Activated CD8-positive, alpha-beta memory T cell treated with anti-CD3 and anti-CD28 coated beads for 24 hours (primary cell): ENCODE data around the gene KCNN2.
"Not testable (repeated sequence)": the region's sequence is repeated elsewhere in the genome, so short reads cannot be mapped to it uniquely, and the experiment has no call there.

Experiments
- DNase-seq: peaks from one replicate; pipeline ENCODE4 v3.0.0-alpha.2; 2020

KCNN2 gene

GRCh38 chr5:114427204-114427603, 65.3 kb downstream of the KCNN2 start:
- DNase-seq = no peak

GRCh38 chr5:114430532-114430931, 68.7 kb downstream of the KCNN2 start:
- no peak for DNase-seq

GRCh38 chr5:114432684-114433083, 70.8 kb downstream of the KCNN2 start:
- not testable (repeated sequence) for DNase-seq

- DNase-seq = no peak
Measured at GRCh38 chr5:114434396-114435219, 72.7 kb downstream of the KCNN2 start.

- no peak for DNase-seq
Measured at GRCh38 chr5:114435220-114435481, 73.3 kb downstream of the KCNN2 start.

GRCh38 chr5:114435885-114436299, 74.0 kb downstream of the KCNN2 start:
- no peak for DNase-seq

GRCh38 chr5:114437936-114438335, 76.1 kb downstream of the KCNN2 start:
- DNase-seq = no peak

- no peak for DNase-seq
Measured at GRCh38 chr5:114438471-114438870, 76.6 kb downstream of the KCNN2 start.

GRCh38 chr5:114447084-114447773, 85.4 kb downstream of the KCNN2 start:
- DNase-seq = no peak

- no peak for DNase-seq
Measured at GRCh38 chr5:114448481-114448880, 86.6 kb downstream of the KCNN2 start.

GRCh38 chr5:114449860-114450421, 88.1 kb downstream of the KCNN2 start:
- peak; percentile 57 for DNase-seq

GRCh38 chr5:114450437-114450836, 88.6 kb downstream of the KCNN2 start:
- no peak for DNase-seq

GRCh38 chr5:114458726-114459125, 96.9 kb downstream of the KCNN2 start:
- DNase-seq = no peak

- no peak for DNase-seq
Measured at GRCh38 chr5:114467171-114467570, 105.3 kb downstream of the KCNN2 start.

- DNase-seq = no peak
Measured at GRCh38 chr5:114467729-114468128, 105.9 kb downstream of the KCNN2 start.

GRCh38 chr5:114469372-114469771, 107.5 kb downstream of the KCNN2 start:
- DNase-seq = no peak

- DNase-seq = no peak
Measured at GRCh38 chr5:114471529-114471928, 109.7 kb downstream of the KCNN2 start.

- DNase-seq = no peak
Measured at GRCh38 chr5:114473541-114473940, 111.7 kb downstream of the KCNN2 start.

- DNase-seq = no peak
Measured at GRCh38 chr5:114477816-114478334, 116.0 kb downstream of the KCNN2 start.

- no peak for DNase-seq
Measured at GRCh38 chr5:114500756-114501155, 138.9 kb downstream of the KCNN2 start.

- DNase-seq = no peak
Measured at GRCh38 chr5:114504560-114504959, 142.7 kb downstream of the KCNN2 start.

GRCh38 chr5:114524221-114524620, 162.4 kb downstream of the KCNN2 start:
- DNase-seq = no peak

GRCh38 chr5:114544561-114544960, 182.7 kb downstream of the KCNN2 start:
- DNase-seq = no peak
